GM19043 (cell line): Measurements from ENCODE around the gene KANSL1.
"Not testable (repeated sequence)": the region's sequence is repeated elsewhere in the genome, so short reads cannot be mapped to it uniquely, and the experiment has no call there.

Source experiments
- ATAC-seq: cut with Tn5 transposase; IDR thresholded peaks from one replicate; pipeline ENCODE4 v1.9.1; 2021; ENCODE audit warnings: low read depth; ENCODE audit not compliant: unreplicated experiment

KANSL1 gene

GRCh38 chr17:46006082-46006481 is 187.1 kb downstream of the KANSL1 start:
- not testable (repeated sequence) for ATAC-seq

GRCh38 chr17:46003907-46004748 is 189.1 kb downstream of the KANSL1 start:
- no peak for ATAC-seq

GRCh38 chr17:46002973-46003316 is 190.3 kb downstream of the KANSL1 start:
- no peak for ATAC-seq

GRCh38 chr17:46002311-46002972 is 190.8 kb downstream of the KANSL1 start:
- no peak for ATAC-seq

GRCh38 chr17:46001390-46002310 is 191.6 kb downstream of the KANSL1 start:
- no peak for ATAC-seq

GRCh38 chr17:46000757-46001156 is 192.5 kb downstream of the KANSL1 start:
- no peak for ATAC-seq

- ATAC-seq: no peak
Observed at GRCh38 chr17:46000292-46000691, 192.9 kb downstream of the KANSL1 start.

- no peak for ATAC-seq
Observed at GRCh38 chr17:45999900-46000290, 193.3 kb downstream of the KANSL1 start.

GRCh38 chr17:45998987-45999899 is 194.0 kb downstream of the KANSL1 start, which contains the start of gene STH:
TSS of gene STH (plus strand) at chr17:45999250. CDS start at chr17:45999280, 30 bp downstream.
- no peak for ATAC-seq

- no peak for ATAC-seq
Observed at GRCh38 chr17:45997624-45998023, 195.6 kb downstream of the KANSL1 start.

GRCh38 chr17:45997166-45997565 is 196.1 kb downstream of the KANSL1 start:
- ATAC-seq: no peak

GRCh38 chr17:45996282-45996937 is 196.8 kb downstream of the KANSL1 start:
- ATAC-seq: no peak

GRCh38 chr17:45995627-45996270 is 197.5 kb downstream of the KANSL1 start:
- no peak for ATAC-seq

GRCh38 chr17:45994987-45995386 is 198.2 kb downstream of the KANSL1 start:
- no peak for ATAC-seq

GRCh38 chr17:45993962-45994627 is 199.1 kb downstream of the KANSL1 start:
- no peak for ATAC-seq

GRCh38 chr17:45992904-45993303 is 200.3 kb downstream of the KANSL1 start:
- no peak for ATAC-seq

- no peak for ATAC-seq
Observed at GRCh38 chr17:45992175-45992574, 201.1 kb downstream of the KANSL1 start.

- ATAC-seq: no peak
Observed at GRCh38 chr17:45991341-45991740, 201.9 kb downstream of the KANSL1 start.
